NCI-H1436 (cell line): Measurements from ENCODE around the gene ZNF513.
"Not testable (repeated sequence)": the region's sequence is repeated elsewhere in the genome, so short reads cannot be mapped to it uniquely, and the experiment has no call there.

Experiments
- DNase-seq: peaks from one replicate; lab custom pipeline; 2025; lab: John Stamatoyannopoulos, UW

ZNF513 gene

DNA sequence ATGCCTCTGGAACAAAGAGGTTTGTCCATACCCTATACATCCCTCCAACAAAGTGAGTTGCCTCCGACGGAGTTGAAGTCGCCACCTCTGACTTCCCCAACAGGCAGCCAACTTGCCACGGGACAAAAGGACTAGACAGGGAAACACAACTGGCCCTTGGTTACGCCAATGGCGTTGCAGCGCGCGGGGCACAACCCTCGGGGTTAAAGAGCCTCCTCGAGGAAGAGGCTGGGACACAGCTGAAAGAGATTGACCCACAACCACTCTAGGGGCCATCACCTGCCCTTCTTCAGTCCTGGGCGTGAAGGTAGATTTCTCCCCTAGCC is 24.5 kb downstream of the ZNF513 start:
- DNase-seq, result no peak

DNA sequence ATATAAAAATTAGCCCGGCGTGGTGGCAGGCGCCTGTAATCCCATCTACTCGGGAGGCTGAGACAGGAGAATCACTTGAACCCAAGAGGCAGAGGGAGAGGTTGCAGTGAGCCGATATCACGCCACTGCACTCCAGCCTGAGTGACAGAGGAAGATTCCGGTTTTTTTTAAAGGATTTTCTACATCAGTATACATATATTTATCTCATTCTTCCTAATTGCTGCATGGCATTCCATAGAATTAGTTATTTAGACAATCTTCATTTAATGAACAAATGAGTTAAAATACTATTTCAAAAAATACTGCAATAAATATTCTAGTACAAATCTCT is 26.0 kb downstream of the ZNF513 start:
- no peak for DNase-seq

DNA sequence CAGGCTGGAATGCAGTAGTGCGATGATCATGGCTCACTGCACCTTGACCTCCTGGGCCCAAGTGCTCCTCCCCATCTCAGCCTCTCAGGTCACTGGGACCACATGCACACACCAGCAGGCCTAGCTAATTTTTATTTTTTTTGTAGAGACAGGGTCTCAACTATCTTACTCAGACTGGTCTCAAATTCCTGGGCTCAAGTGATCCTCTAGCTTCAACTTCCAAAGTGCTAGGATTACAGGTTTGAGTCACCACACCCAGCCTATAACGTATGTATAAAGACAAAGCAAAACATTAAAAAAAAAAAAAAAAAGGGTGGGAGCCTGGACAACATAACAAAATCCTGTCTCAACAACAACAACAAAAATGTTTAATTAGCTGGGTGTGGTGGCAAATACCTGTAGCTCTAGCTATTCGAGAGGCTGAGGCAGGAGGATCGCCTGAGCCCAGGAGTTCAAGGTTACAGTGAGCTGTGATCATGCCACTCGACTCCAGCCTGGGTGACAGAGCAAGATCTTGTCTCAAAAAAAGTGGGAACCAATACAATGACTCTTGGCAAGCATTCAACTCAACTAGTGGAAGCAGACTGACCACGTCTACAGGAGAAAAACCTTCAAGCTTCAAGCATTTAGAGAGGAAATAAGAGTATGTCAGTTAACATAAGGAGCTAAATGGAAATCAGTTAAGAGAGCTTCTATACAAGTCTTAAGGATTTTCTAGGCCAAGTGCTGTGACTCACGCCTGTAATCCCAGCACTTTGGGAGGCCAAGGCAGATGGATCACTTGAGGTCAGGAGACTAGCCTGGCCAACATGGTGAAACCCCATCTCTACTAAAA is 26.6 kb downstream of the ZNF513 start:
- no peak for DNase-seq

DNA sequence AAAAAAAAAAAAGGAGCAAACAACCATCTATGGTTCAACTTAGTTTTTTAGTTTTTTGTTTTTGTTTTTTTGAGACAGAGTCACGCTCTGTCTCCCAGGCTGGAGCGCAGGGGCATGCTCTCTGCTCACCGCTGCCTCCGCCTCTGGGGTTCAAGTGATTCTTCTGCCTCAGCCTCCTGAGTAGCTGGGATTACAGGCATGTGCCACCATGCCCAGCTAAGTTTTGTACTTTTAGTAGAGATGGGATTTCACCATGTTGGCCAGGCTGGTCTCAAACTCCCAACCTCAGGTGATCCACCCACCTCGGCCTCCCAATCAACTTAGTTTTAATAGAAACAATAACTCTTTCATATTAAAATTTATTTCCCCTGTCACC is 27.2 kb downstream of the ZNF513 start:
- DNase-seq, result not testable (repeated sequence)

DNA sequence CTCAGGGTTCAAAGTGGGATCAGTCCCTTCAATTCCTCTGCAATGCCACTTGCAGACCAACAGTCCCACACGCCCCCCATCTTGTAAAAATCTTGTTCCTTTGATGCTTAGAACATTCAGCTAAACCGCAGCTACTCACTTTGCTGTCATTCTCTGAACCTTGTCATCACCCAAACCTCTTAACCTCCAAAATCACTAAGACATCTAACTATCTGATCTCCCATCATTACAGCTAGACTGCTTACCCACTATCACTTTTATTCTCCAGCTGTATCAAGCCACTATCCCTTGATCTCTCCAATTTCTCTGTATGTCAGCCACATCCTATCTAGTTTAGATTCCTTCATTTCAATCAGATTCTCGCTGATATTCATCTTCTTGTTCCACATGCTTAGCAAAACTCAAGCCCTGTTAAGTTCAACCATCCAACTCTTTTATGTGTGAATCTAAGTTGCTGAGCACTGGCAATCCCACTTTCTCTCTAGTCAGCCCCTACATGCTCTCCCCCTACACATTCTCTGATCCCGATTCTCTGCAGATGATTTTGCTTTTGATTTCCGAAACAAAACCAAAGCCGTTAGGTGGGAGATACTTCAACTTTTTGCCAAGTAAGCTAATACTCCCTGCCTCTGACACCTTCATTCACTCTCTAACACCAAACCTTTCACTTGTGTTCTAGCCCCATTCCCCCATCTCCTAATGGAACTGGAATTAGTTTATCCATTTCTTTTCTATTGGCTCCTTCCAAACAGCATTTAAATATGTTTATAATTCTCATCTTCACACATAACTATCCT is 28.5 kb downstream of the ZNF513 start:
- no peak for DNase-seq

DNA sequence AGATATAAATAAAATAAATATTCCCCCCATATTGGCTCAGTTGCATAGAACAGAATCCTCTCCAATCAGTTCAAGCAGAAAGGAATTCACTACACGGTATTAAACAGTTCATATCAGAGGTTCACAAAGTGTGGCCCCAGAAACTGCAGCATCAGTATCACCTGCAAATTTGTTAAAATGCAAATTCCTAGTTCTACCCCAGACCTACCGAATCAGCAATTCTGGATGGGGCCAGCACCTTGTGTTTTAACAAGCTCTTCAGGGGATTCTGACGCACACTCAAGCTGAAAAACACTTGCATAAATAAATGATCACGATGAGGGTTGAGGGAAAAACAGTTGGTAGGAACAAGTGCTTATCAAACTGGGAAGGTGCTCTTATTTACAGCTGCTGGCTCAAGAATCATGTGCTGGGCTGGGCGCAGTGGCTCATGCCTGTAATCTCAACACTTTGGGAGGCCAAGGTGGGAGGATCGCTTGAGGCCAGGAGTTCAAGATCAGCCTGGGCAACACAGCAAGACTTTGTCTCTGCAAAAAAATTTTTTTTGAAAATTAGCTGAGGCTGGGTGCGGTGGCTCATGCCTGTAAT is 30.3 kb downstream of the ZNF513 start:
- no peak for DNase-seq

DNA sequence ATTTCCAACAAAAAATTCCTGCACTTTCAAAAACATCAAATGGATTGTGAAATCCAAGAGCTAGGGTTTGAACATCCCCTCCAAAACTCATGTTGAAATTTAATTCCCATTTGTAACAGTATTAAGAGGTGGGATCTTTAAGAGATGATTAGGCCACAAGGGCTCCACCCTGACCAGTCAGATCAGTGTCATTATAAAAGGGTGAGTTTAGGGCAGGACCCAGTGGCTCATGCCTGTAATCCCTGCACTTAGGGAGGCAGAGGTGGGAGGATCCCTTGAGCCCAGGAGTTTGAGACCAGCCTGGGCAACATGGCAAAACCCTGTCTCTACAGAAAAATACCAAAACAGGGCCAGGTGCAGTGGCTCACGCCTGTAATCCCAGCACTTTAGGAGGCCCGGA is 32.9 kb downstream of the ZNF513 start:
- no peak for DNase-seq

DNA sequence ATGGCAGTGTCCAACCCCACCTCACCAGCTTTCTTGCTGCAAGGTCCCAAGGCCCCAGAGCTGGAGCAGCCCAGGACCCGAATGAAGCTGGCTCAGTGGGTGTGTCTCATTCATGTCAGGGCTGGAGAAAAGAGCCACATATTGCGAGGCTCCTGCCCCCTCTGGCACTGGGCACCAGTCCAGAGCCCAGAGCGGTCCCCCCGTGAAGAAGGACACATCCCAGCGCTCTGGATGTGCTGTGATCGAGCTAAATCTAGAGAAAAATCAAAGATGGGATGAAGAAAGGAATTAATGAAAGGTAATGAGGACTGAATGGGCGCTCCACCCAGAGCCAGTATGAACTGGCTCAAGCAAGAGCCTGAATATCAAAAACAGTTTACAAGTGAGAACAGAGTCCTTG is 44.4 kb downstream of the ZNF513 start:
- DNase-seq, result no peak

DNA sequence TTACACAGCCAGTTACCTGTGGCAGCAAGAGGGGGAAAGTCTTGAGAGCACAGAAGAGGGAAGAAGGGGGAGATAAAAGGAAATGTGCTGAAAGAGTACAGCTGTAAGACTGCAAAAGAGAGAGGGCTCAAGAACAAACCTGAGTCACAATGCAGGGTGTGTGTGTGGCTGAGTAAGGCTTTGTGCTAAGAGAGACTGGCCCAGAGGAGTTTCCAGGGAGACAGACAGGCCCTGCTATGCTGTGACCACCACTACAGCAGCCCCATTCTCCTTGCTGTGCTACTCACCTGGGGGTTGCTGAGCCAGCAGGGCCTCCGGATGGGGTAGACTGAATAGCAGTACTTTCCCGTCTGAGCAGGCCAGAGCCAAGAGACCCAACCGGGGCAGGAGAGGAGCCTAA is 45.2 kb downstream of the ZNF513 start:
- DNase-seq, result no peak
